Colonic mucosa (tissue), 4 donors: ENCODE measurements around the gene ZNF213. TPM values are rescaled to one million over a fixed set of nuclear protein-coding genes. Genes with fewer than 3 reads are reported as not detected.

ENCODE experiments used
- DNase-seq: peaks from one replicate; pipeline ENCODE4 v3.0.0-alpha.2; 2020
- H3K27ac ChIP-seq: fragments of 200-600 bp; one replicate; pipeline ENCODE4 v1.8.0; 2021
- H3K27me3 ChIP-seq: fragments of 200-600 bp; one replicate; pipeline ENCODE4 v1.8.0; 2021
- H3K36me3 ChIP-seq: fragments of 200-600 bp; one replicate; pipeline ENCODE4 v1.8.0; 2021
- H3K4me1 ChIP-seq: fragments of 200-600 bp; one replicate; pipeline ENCODE4 v1.8.0; 2021; ENCODE audit warnings: mild to moderate bottlenecking
- H3K4me3 ChIP-seq: fragments of 200-600 bp; one replicate; pipeline ENCODE4 v1.8.0; 2021
- H3K9ac ChIP-seq, 2 donors: one replicate each; pipeline ENCODE4 v1.7.0; 2013; ENCODE audit warnings: control low read depth in 2 of 2, low read depth in 2 of 2, low read length in 2 of 2
- H3K9me3 ChIP-seq: fragments of 200-600 bp; one replicate; pipeline ENCODE4 v1.8.0; 2021
- CTCF ChIP-seq: fragments of 200-600 bp; IDR thresholded peaks from one replicate; pipeline ENCODE4 v1.8.0; 2022; ENCODE audit warnings: antibody characterized with exemption, mild to moderate bottlenecking
- intact Hi-C: fragments of 100-400 bp; cut with DNase I; formaldehyde crosslinking; loops from one replicate; pipeline ENCODE4 v1.14.1; 2022
- total RNA-seq, 2 donors: library from RNA; stranded (reverse); fragmentation: NEBNext Ultra II Directional in 1 of 2; extraction: Animal tissue kit (Norgen Biotek cat#: 25700) in 1 of 2; gene quantifications; one replicate each; pipeline ENCODE4 v1.2.1, GENCODE V29; 2021
- donor health status: healthy.
- donor health status: DM: no; HTN: no; CAD: no.
- donor health status: DM: no; HTN: no; CAD: no.

ZNF213 gene
- total RNA-seq, 2 donors from 2014 or later: 12.4 to 20.4 TPM

GRCh38 chr16:3118204-3118790, 16.5 kb upstream of the ZNF213 start:
- H3K27me3 ChIP-seq: no peaks in the 10 kb centered on the region
- H3K9ac ChIP-seq: no peak overlapping the region
- DNase-seq: no peak
- no peaks in the 10 kb centered on the region for H3K4me1 ChIP-seq
- H3K9me3 ChIP-seq: no peaks in the 10 kb centered on the region
- TF ChIP-seq CTCF: no peak
- intact Hi-C loops: no loop called here
- H3K36me3 ChIP-seq: no peaks in the 10 kb centered on the region
- no peak overlapping the region for H3K27ac ChIP-seq
- no peak overlapping the region for H3K4me3 ChIP-seq

- H3K4me1 ChIP-seq: no peaks in the 10 kb centered on the region
- H3K36me3 ChIP-seq: no peaks in the 10 kb centered on the region
- no peak for DNase-seq
- TF ChIP-seq CTCF: no peak
- no peak overlapping the region for H3K4me3 ChIP-seq
- H3K27ac ChIP-seq: no peak overlapping the region
- H3K27me3 ChIP-seq: no peaks in the 10 kb centered on the region
- no peak overlapping the region for H3K9ac ChIP-seq
- intact Hi-C loops: no loop called here
- no peaks in the 10 kb centered on the region for H3K9me3 ChIP-seq
Observed at GRCh38 chr16:3118846-3119245, 16.0 kb upstream of the ZNF213 start.

GRCh38 chr16:3119286-3119685, 15.5 kb upstream of the ZNF213 start:
- Histone ChIP-seq H3K36me3 (no peaks in the 10 kb centered on the region), H3K4me1 (no peaks in the 10 kb centered on the region), H3K4me3 (no peak overlapping the region), H3K27me3 (no peaks in the 10 kb centered on the region), H3K27ac (no peak overlapping the region), H3K9ac (no peak overlapping the region), H3K9me3 (no peaks in the 10 kb centered on the region)
- TF ChIP-seq CTCF: no peak
- no peak for DNase-seq
- intact Hi-C loops: no loop called here

- TF ChIP-seq CTCF: no peak
- no peak overlapping the region for H3K4me3 ChIP-seq
- H3K27me3 ChIP-seq: no peaks in the 10 kb centered on the region
- DNase-seq: no peak
- H3K9ac ChIP-seq: no peak overlapping the region
- intact Hi-C loops: no loop called here
- no peak overlapping the region for H3K27ac ChIP-seq
- peaks cover under 1% of the 10 kb centered on the region for H3K4me1 ChIP-seq
- H3K36me3 ChIP-seq: no peaks in the 10 kb centered on the region
- H3K9me3 ChIP-seq: no peaks in the 10 kb centered on the region
Observed at GRCh38 chr16:3119701-3120408, 15.0 kb upstream of the ZNF213 start.

- Histone ChIP-seq H3K27me3 (no peaks in the 10 kb centered on the region), H3K4me3 (no peak overlapping the region), H3K4me1 (peaks cover 4% of the 10 kb centered on the region), H3K27ac (no peak overlapping the region), H3K9me3 (no peaks in the 10 kb centered on the region), H3K9ac (no peak overlapping the region), H3K36me3 (no peaks in the 10 kb centered on the region)
- DNase-seq: no peak
- no peak for TF ChIP-seq CTCF
- intact Hi-C loops: no loop called here
Observed at GRCh38 chr16:3120435-3120834, 14.4 kb upstream of the ZNF213 start.
